DND-41 (cell line): ENCODE measurements around the gene TM4SF20.

Experiments used
- ATAC-seq: fragments of 200-7000 bp; cut with Tn5 transposase; 3 replicates; pipeline ENCODE4 v1.9.1; 2021; ENCODE audit warnings: low read depth; ENCODE audit not compliant: insufficient read depth
- DNase-seq: peaks from one replicate; pipeline ENCODE4 v3.0.0-alpha.2; 2020
- H2AFZ ChIP-seq: 2 replicates; pipeline ENCODE4 v1.6.0; 2012; ENCODE audit warnings: low read depth, low read length
- H3K27ac ChIP-seq: 2 replicates; pipeline ENCODE4 v1.5.1; 2012; ENCODE audit warnings: low read length, inconsistent platforms
- H3K27me3 ChIP-seq: fragments of 200-600 bp; sonication (generic); 2 replicates; pipeline ENCODE4 v1.6.0; 2012; ENCODE audit warnings: low read length, mild to moderate bottlenecking, inconsistent platforms; ENCODE audit not compliant: insufficient read depth, poor library complexity
- H3K36me3 ChIP-seq: 2 replicates; pipeline ENCODE4 v1.5.1; 2012; ENCODE audit warnings: low read length, inconsistent platforms; ENCODE audit not compliant: insufficient read depth
- H3K4me1 ChIP-seq: 2 replicates; pipeline ENCODE4 v1.5.1; 2012; ENCODE audit warnings: mild to moderate bottlenecking, low read length; ENCODE audit not compliant: insufficient read depth
- H3K4me2 ChIP-seq: 2 replicates; pipeline ENCODE4 v1.6.0; 2012; ENCODE audit warnings: mild to moderate bottlenecking, moderate library complexity, low read length, inconsistent platforms; ENCODE audit not compliant: insufficient read depth
- H3K4me3 ChIP-seq, 2 experiments: fragments of 200-600 bp in 1 of 2; shearing (Covaris generic) in 1 of 2; 2 replicates each; pipeline ENCODE4 v1.5.1; 2012 to 2016; ENCODE audit warnings: inconsistent platforms in 2 of 2, low read length in 2 of 2, mild to moderate bottlenecking in 2 of 2, low read depth in 1 of 2, moderate library complexity in 1 of 2
- H3K79me2 ChIP-seq: 2 replicates; pipeline ENCODE4 v1.6.0; 2012; ENCODE audit warnings: low read length, inconsistent platforms; ENCODE audit not compliant: insufficient read depth
- H3K9ac ChIP-seq: 2 replicates; pipeline ENCODE4 v1.6.0; 2012; ENCODE audit warnings: low read depth, mild to moderate bottlenecking, inconsistent platforms, low read length, moderate library complexity
- H3K9me3 ChIP-seq: 2 replicates; pipeline ENCODE4 v1.5.1; 2012; ENCODE audit warnings: low read length, moderate library complexity, mild to moderate bottlenecking, inconsistent platforms; ENCODE audit not compliant: insufficient read depth, severe bottlenecking
- H4K20me1 ChIP-seq: 2 replicates; pipeline ENCODE4 v1.6.0; 2012; ENCODE audit warnings: low read length; ENCODE audit not compliant: insufficient read depth
- CTCF ChIP-seq: IDR thresholded peaks from 2 replicates; pipeline ENCODE4 v1.5.1; 2012; ENCODE audit warnings: borderline replicate concordance, low read length, moderate library complexity, mild to moderate bottlenecking; ENCODE audit not compliant: poor library complexity, severe bottlenecking; ENCODE audit errors: extremely low read depth
- EZH2 ChIP-seq: IDR thresholded peaks from 3 replicates; pipeline ENCODE4 v1.6.1; 2012; ENCODE audit warnings: borderline replicate concordance, low read depth, mild to moderate bottlenecking, moderate library complexity, low read length, inconsistent platforms; ENCODE audit not compliant: severe bottlenecking

TM4SF20 gene

GRCh38 chr2:227420087-227421052 is 41.3 kb upstream of the TM4SF20 start:
- H3K9ac ChIP-seq, result no peak overlapping the region
- H3K4me3 ChIP-seq, result no peak overlapping the region
- ATAC-seq (no peak), DNase-seq (no peak)
- H3K79me2 ChIP-seq, result no peaks in the 10 kb centered on the region
- no peaks in the 10 kb centered on the region for H3K36me3 ChIP-seq
- H3K4me2 ChIP-seq, result no peak overlapping the region
- TF ChIP-seq CTCF, result no peak
- no peak for TF ChIP-seq EZH2
- no peaks in the 10 kb centered on the region for H3K27me3 ChIP-seq
- no peaks in the 10 kb centered on the region for H3K4me1 ChIP-seq
- no peak overlapping the region for H2AFZ ChIP-seq
- H4K20me1 ChIP-seq, result no peaks in the 10 kb centered on the region
- no peak overlapping the region for H3K27ac ChIP-seq
- no peaks in the 10 kb centered on the region for H3K9me3 ChIP-seq

DNA sequence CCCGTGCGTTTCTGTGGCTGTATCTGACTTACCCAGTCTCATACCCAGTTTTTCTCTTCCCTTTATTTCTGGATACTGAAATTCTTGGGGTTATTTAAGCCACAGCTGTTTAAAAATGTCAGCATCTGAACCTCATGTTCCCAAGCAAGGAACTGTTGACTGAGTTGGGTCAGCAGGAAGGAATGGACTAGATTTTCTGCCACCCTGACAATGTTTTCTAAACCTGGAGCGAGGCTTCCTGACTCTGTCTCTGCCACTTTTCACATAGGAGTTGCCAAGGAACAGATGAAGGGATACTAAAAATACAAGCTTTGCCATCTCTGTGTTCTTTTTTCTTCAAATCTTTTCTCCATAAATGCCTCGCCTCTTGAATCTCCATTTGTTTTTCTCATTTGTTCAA is 37.6 kb upstream of the TM4SF20 start:
- Histone ChIP-seq H3K4me3 (no peak overlapping the region), H3K79me2 (no peaks in the 10 kb centered on the region), H3K9ac (no peak overlapping the region), H3K4me2 (no peak overlapping the region), H2AFZ (no peak overlapping the region), H3K4me1 (no peaks in the 10 kb centered on the region), H3K27me3 (no peaks in the 10 kb centered on the region), H4K20me1 (no peaks in the 10 kb centered on the region), H3K27ac (no peak overlapping the region), H3K9me3 (no peaks in the 10 kb centered on the region), H3K36me3 (no peaks in the 10 kb centered on the region)
- TF ChIP-seq EZH2 (no peak), CTCF (no peak)
- no peak for ATAC-seq
- no peak for DNase-seq

DNA sequence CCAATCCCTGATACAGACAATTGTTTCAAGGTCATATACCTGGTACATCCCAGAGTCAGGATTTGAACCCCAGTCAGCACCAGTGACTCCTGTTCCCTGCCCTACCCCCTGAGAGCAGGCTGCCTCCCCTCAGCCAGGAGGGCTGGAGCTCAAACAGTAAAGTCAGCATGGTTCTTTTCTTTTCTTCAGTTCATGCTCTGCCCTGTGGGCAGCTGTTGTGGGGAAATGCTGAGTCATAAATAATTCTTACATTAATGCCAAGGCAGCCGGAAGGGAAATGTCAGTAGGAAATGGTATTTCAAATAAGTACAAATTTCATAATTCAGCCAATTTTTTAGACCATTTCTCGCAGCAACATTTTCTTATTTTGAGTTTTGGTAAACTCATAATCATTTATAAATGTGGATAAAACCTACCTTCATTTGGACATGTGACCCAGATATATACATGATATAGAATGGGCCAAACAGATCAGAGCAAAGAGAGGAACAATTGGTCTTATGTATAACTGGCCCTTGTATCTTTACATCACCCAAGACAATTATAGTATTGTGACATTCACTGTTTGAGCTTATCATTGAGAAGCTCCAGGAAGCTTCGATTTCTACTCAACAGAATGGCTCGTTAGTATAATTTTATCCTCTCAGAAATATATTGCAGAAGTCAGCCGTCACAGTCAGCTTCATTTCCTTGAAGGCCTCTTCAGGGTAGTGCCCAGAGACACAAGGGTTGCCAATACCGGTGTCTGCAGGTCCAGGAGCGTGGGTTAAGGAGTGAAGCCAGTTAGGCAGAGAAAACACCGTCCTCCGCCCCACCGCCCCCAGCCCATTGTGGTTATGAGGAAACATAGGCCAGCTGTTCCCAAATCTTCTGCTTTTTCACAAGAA is 36.7 kb upstream of the TM4SF20 start:
- no peaks in the 10 kb centered on the region for H3K27me3 ChIP-seq
- DNase-seq (no peak), ATAC-seq (no peak)
- no peaks in the 10 kb centered on the region for H4K20me1 ChIP-seq
- no peak overlapping the region for H3K4me3 ChIP-seq
- H3K27ac ChIP-seq, result no peak overlapping the region
- H3K79me2 ChIP-seq, result no peaks in the 10 kb centered on the region
- H3K36me3 ChIP-seq, result no peaks in the 10 kb centered on the region
- no peaks in the 10 kb centered on the region for H3K9me3 ChIP-seq
- H3K4me1 ChIP-seq, result no peaks in the 10 kb centered on the region
- H3K4me2 ChIP-seq, result no peak overlapping the region
- no peak for TF ChIP-seq CTCF
- no peak for TF ChIP-seq EZH2
- no peak overlapping the region for H3K9ac ChIP-seq
- H2AFZ ChIP-seq, result no peak overlapping the region
